Left lobe of liver (tissue), 2 donors: ENCODE results near the gene PSMA8. TPM values are rescaled to one million over a fixed set of nuclear protein-coding genes. Genes with fewer than 3 reads are reported as not detected.
"Not testable (repeated sequence)": the region's sequence is repeated elsewhere in the genome, so short reads cannot be mapped to it uniquely, and the experiment has no call there.

Experiments used
- ATAC-seq: fragments of 200-7000 bp; cut with Tn5 transposase; one replicate; pipeline ENCODE4 v1.9.1; 2020; ENCODE audit warnings: mild to moderate bottlenecking, moderate library complexity
- DNase-seq: peaks from one replicate; pipeline ENCODE4 v3.0.0-alpha.2; 2020; ENCODE audit warnings: low spot score
- total RNA-seq: library from RNA; stranded (reverse); gene quantifications from one replicate; pipeline ENCODE4 v1.2.1, GENCODE V29; 2021
- donor health status: DM: no; HTN: no; CAD: no; lungs with moderate emphysema.
- donor health status: DM: no; HTN: yes; CAD: no.

PSMA8 gene
- total RNA-seq, 1 donor from 2014 or later: not detected

- DNase-seq, ATAC-seq: not testable (repeated sequence)
Observed at GRCh38 chr18:26167592-26167991, 33.9 kb downstream of the PSMA8 start.

GRCh38 chr18:26175481-26175880 lies 41.8 kb downstream of the PSMA8 start:
- DNase-seq (no peak), ATAC-seq (no peak)

DNA sequence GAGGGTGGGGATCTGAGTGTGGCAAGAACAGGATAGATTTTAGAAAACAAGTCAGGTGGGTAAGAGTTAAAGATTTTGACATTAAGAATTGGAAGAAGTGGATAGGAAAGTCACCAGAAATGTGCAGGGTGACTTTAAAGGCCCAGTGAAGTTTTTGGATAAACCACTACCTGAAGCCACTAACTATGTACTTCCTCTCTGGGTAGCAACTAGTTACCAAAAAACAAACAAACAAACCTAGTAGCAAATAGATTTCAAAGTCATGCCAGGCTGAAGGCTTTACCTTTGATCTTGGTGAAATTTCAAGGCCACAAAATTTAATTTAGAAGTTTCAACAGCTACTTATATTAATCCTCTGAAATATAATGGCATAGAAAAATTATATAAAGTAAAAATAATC lies 42.5 kb downstream of the PSMA8 start:
- DNase-seq (no peak), ATAC-seq (no peak)

- no peak for DNase-seq
- no peak for ATAC-seq
Observed at GRCh38 chr18:26181343-26181826, 47.7 kb downstream of the PSMA8 start.

- DNase-seq: no peak
- no peak for ATAC-seq
Observed at GRCh38 chr18:26183395-26184112, 49.9 kb downstream of the PSMA8 start.

DNA sequence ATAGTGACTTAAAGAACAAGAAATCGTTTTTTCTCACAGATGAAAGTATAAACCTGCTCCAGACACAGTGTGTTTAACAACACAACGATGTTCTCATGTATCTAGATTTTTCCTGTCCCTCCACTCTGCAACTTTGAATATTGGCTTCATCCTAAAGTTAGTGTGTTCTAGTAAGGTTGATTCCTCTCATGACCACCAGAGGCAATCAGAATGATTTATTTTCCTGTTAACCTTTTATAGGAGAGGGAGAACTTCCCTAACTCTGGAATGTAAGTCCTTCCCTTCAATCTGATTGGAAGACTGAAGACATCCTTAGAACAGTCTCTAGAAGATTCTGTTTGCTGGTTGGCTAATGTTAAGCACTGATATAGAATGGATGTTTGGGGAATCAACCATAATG lies 51.6 kb downstream of the PSMA8 start:
- DNase-seq: no peak
- ATAC-seq: no peak

DNA sequence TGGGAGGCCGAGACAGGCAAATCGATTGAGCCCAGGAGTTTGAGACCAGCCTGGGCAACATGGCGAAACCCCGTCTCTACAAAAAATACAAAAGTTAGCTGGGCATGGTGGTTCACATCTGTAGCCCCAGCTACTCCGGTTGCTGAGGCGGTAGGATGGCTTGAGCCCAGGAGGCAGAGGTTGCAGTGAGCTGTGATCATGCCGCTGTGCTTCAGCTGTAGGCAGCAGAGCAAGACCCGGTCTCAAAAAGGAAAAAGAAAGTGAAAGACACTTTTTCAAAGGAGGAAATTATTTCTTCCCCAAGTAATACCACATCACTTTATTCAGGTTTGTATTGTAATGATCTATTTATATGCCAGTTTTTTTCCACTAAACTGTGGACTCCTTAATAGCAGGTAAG lies 56.8 kb downstream of the PSMA8 start:
- no peak for DNase-seq
- ATAC-seq: no peak

- ATAC-seq: no peak
- no peak for DNase-seq
Observed at GRCh38 chr18:26192233-26192632, 58.6 kb downstream of the PSMA8 start.

DNA sequence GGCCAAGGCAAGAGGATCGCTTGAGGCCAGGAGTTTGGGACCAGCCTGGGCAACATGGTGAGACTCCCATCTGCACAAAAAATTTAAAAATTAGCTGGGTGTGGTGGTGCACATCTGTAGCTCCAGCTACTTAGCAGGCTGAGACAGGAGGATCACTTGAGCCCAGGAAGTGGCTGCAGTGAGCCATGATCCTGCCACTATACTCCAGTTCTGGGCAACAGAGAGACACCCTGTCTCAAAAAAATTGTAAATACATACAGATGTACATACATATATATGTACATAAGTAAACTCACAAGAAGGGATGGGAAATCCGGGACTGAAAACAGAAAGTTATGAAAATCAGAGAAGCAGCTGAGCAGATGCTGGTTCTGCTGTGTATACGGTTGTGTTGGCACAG lies 62.9 kb downstream of the PSMA8 start:
- ATAC-seq: no peak
- DNase-seq: no peak

DNA sequence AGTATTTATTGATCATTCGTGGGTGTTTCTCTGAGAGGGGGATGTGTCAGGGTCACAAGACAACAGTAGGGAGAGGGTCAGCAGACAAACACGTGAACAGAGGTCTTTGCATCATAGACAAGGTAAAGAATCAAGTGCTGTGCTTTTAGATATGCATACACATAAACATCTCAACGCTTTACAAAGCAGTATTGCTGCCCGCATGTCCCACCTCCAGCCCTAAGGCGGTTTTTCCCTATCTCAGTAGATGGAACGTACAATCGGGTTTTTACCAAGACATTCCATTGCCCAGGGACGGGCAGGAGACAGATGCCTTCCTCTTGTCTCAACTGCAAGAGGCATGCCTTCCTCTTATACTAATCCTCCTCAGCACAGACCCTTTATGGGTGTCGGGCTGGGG lies 68.3 kb downstream of the PSMA8 start:
- not testable (repeated sequence) for DNase-seq, ATAC-seq

GRCh38 chr18:26205318-26205717 lies 71.6 kb downstream of the PSMA8 start:
- DNase-seq: no peak

DNA sequence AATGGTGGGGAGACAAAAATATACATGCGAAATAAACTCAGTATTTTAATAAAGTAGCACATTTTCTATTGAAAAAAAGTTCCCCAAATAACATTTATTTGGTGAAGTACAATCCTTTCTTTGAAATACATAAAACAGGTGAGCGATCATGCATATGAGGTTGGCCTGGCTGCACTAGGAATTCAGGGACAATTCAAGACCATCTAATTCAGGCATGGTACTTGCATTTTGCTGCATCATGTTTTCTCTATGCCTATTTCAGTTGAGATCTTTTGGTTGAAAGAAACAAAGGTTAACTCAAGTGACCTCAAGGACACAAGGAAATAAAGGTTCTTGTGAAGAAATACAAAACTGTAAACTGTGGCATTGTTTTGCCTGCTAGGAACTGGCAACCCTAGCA lies 72.8 kb downstream of the PSMA8 start:
- DNase-seq: no peak
- ATAC-seq: no peak

More at GRCh38 chr18:26205318-26205717, 71.6 kb downstream of the PSMA8 start:
- ATAC-seq: no peak

- ATAC-seq: no peak
- no peak for DNase-seq
Observed at GRCh38 chr18:26207937-26208336, 74.3 kb downstream of the PSMA8 start.

DNA sequence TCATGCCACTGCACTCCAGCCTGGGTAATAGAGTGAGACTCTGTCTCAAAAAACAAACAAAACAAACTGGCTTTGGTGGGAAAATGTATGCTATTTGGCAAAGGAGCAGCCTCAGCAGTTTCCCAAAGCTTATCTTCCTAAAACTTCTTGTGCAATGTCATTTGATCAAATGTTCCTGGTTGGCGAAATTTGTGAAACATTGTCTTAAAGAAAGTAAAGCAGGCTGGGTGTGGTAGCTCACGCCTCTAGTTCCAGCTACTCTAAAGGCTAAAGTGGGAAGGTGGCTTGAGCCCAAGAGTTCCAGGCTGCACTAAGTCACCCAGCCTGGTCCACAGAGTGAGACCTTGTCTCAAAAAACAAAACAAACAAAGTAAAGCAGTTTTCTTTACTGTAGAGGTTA lies 75.3 kb downstream of the PSMA8 start:
- DNase-seq (no peak), ATAC-seq (no peak)

DNA sequence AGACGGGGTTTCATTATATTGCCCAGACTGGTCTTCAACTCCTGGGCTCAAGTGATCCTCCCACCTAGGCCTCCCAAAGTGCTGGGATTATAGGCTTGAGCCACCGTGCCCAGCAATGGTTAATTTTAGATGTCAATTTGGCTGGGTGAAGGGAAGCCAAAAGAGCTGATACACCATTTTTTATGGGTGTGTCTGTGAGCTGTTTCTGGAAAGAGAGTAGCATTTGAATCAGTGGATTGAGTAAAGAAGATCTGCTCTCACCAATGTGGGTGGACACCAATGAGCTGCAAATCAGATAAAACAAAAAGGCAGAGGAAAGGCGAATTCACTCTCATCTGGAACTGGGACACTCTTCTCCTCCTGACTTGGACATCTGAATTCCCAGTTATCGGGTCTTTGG lies 76.5 kb downstream of the PSMA8 start:
- no peak for DNase-seq
- no peak for ATAC-seq

DNA sequence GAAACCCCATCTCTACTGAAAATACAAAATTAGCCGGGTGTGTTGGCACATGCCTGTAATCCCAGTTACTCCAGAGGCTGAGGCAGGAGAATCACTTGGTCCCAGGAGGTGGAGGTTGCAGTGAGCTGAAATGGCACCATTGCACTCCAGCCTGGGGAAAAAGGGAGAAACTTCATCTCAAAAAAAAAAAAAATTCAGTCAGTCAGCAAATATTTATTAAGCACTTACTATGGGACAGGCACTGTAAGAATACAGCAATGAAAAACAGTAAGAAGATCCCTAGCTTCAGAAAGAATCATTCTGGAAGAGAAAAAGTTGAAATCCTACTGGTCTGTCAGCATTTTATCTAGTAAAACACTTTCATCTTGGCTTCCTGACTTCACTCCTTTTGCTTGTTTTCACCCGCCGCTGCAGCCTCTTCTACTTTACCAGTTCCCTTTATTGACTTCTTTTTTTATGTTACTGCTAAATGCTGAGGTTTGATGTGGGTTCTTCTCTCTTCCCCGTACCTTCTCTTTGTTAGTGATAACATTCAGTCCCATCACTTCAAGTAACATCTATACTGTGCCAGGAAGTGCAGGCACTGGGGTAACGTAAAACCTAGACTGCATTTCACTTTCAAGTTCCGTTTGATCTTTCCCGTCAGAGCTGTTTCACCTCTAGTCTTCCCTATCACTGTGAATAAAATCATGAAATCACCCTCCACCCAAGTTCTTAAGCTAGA lies 81.7 kb downstream of the PSMA8 start:
- ATAC-seq (no peak), DNase-seq (no peak)

DNA sequence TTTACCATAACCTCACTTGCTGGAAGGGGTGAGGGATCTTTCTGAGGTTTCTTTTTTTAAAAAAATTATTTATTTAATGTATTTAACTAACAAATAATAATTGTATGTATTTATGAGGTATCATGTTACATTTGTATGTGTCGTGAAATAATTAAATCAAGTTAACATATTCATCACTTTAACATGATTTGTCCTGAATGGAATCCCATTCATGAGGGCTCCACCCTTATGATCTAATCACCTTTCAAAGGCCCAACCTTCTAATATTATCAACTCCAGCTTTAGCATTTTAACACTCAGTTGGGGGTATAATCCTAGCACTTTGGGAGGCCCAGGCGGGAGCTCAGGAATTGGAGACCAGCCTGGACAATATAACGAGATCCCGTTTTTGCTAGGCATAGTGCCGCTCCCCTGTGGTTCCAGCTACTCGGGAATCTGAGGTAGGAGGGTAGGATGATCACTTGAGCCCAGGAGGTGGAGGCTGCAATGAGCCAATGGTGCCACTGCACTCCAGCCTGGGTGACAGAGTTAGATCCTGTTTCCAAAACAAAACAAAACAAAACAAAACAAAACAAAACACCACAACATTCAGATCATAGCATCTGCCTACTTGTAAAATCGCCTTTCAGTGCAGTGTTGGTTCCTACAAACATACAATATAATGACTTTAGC lies 91.5 kb downstream of the PSMA8 start:
- DNase-seq (no peak), ATAC-seq (no peak)

GRCh38 chr18:26225915-26226228 lies 92.2 kb downstream of the PSMA8 start:
- no peak for DNase-seq
- no peak for ATAC-seq

- ATAC-seq: peak; percentile 90
- DNase-seq: peak; percentile 78
Observed at GRCh38 chr18:26226229-26227050, 92.8 kb downstream of the PSMA8 start, which contains the start of gene TAF4B. TSS of gene TAF4B (plus strand) at chr18:26226445. CDS start at chr18:26226934, 489 bp downstream.

DNA sequence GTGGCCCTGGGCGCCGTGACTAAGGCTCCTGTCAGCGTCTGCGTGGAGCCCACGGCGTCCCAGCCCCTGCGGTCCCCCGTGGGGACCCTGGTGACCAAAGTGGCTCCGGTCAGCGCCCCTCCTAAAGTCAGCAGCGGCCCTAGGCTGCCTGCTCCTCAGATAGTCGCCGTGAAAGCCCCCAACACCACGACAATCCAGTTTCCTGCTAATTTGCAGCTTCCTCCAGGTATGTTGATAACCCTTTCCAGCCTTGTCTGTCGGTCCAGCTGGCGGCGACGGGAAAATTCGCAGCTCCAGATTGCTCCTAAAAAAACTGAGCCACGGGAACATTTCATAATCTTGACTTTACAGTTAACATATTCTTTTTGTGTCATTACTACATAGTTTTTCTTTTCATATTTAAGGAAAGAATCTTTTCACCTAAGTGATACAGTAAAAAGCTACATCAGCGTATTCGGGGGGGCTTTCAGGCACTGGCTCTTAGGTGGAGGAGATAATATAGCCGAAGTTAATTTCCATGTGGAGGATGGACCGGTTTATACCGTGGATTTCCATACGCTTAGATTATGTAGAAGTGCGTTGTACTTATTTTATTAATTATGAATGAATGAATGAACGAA lies 93.5 kb downstream of the PSMA8 start:
- no peak for DNase-seq
- no peak for ATAC-seq
